SK-N-SH (cell line): ENCODE results near the gene CLTCL1.

ENCODE experiments used
- POLR2AphosphoS5 ChIP-seq: IDR thresholded peaks from 2 replicates; pipeline ENCODE4 v1.6.1; 2012; ENCODE audit warnings: low read depth, low read length
- RAD21 ChIP-seq: IDR thresholded peaks from 2 replicates; pipeline ENCODE4 v1.6.1; 2012; ENCODE audit warnings: mild to moderate bottlenecking, low read length
- TF ChIP-seq, protein P1 (sequence below): fragments of 200-600 bp; sonication (generic); IDR thresholded peaks from 2 replicates; pipeline ENCODE4 v1.6.1; 2017; ENCODE audit warnings: antibody characterized with exemption, mild to moderate bottlenecking, moderate library complexity
- TF ChIP-seq, protein P2 (sequence below): IDR thresholded peaks from 2 replicates; pipeline ENCODE4 v1.4.0; 2012; ENCODE audit warnings: low read depth

DNA sequence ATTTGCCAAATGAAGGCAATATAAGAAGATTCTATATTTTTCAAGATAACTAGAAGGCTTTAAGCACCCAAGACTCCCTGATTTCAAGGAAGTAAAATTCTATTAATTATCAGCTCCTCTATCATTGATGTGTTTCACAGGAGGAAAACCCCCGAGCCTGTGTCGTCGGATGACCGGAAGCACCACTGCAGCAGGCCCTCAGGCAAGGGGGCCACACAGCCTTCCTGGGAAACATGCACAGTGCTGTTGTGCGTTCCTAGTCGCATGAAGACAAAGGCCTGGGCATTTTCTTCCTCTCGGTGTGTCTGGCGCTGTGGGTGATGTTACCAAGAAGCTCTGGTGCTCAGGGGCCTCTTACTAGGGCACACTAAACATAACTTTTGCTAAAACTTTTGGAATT is 16.4 kb downstream of the CLTCL1 start:
- no peak for TF ChIP-seq RAD21
- TF ChIP-seq POLR2AphosphoS5 = no peak
- TF ChIP-seq, protein P1, sequence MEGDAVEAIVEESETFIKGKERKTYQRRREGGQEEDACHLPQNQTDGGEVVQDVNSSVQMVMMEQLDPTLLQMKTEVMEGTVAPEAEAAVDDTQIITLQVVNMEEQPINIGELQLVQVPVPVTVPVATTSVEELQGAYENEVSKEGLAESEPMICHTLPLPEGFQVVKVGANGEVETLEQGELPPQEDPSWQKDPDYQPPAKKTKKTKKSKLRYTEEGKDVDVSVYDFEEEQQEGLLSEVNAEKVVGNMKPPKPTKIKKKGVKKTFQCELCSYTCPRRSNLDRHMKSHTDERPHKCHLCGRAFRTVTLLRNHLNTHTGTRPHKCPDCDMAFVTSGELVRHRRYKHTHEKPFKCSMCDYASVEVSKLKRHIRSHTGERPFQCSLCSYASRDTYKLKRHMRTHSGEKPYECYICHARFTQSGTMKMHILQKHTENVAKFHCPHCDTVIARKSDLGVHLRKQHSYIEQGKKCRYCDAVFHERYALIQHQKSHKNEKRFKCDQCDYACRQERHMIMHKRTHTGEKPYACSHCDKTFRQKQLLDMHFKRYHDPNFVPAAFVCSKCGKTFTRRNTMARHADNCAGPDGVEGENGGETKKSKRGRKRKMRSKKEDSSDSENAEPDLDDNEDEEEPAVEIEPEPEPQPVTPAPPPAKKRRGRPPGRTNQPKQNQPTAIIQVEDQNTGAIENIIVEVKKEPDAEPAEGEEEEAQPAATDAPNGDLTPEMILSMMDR = no peak
- TF ChIP-seq, protein P2, sequence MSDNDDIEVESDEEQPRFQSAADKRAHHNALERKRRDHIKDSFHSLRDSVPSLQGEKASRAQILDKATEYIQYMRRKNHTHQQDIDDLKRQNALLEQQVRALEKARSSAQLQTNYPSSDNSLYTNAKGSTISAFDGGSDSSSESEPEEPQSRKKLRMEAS = no peak
